OCI-LY3 (cell line): ENCODE measurements around the gene OGG1.

Source experiments
- EZH2phosphoT487 ChIP-seq: fragments of 200-600 bp; shearing (Covaris generic); IDR thresholded peaks from 2 replicates; pipeline ENCODE4 v1.6.1; 2018; ENCODE audit warnings: antibody characterized with exemption, mixed run types, low read depth
- TF ChIP-seq, protein P1 (sequence below): fragments of 200-600, 300-600 bp; sonication (generic); IDR thresholded peaks from 2 replicates; pipeline ENCODE4 v1.5.1; 2014; ENCODE audit warnings: antibody characterized with exemption, low read length, low read depth

- no peak for TF ChIP-seq EZH2phosphoT487
- TF ChIP-seq, protein P1, sequence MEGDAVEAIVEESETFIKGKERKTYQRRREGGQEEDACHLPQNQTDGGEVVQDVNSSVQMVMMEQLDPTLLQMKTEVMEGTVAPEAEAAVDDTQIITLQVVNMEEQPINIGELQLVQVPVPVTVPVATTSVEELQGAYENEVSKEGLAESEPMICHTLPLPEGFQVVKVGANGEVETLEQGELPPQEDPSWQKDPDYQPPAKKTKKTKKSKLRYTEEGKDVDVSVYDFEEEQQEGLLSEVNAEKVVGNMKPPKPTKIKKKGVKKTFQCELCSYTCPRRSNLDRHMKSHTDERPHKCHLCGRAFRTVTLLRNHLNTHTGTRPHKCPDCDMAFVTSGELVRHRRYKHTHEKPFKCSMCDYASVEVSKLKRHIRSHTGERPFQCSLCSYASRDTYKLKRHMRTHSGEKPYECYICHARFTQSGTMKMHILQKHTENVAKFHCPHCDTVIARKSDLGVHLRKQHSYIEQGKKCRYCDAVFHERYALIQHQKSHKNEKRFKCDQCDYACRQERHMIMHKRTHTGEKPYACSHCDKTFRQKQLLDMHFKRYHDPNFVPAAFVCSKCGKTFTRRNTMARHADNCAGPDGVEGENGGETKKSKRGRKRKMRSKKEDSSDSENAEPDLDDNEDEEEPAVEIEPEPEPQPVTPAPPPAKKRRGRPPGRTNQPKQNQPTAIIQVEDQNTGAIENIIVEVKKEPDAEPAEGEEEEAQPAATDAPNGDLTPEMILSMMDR: no peak
Observed at GRCh38 chr3:9781978-9782603, 32.3 kb downstream of the OGG1 start.
